OCI-LY1 (cell line): ENCODE data around the gene SACM1L.

Experiments
- H2AFZ ChIP-seq: fragments of 200-600 bp; sonication (generic), shearing (Covaris generic); 2 replicates; pipeline ENCODE4 v1.6.0; 2014; ENCODE audit warnings: antibody characterized with exemption, mild to moderate bottlenecking, low read length
- H3F3A ChIP-seq: fragments of 200-600 bp; sonication (generic), shearing (Covaris generic); 2 replicates; pipeline ENCODE4 v1.6.0; 2014; ENCODE audit warnings: mild to moderate bottlenecking, antibody characterized with exemption, low read length, moderate library complexity; ENCODE audit not compliant: insufficient read depth
- H3K27ac ChIP-seq: fragments of 200-600 bp; sonication (generic); 2 replicates; pipeline ENCODE4 v1.5.1; 2014; ENCODE audit warnings: low read length, mixed run types, mild to moderate bottlenecking, low read depth; ENCODE audit not compliant: poor library complexity, severe bottlenecking
- H3K27me3 ChIP-seq: fragments of 200-600 bp; sonication (generic); 2 replicates; pipeline ENCODE4 v1.6.0; 2014; ENCODE audit warnings: antibody characterized with exemption, mild to moderate bottlenecking, low read length, moderate library complexity; ENCODE audit not compliant: insufficient read depth
- H3K36me3 ChIP-seq: fragments of 200-600 bp; sonication (generic); 2 replicates; pipeline ENCODE4 v1.6.1; 2014; ENCODE audit warnings: mild to moderate bottlenecking, antibody characterized with exemption, low read length, moderate library complexity, mixed read lengths; ENCODE audit not compliant: insufficient read depth
- H3K4me1 ChIP-seq: fragments of 200-600 bp; sonication (generic); 2 replicates; pipeline ENCODE4 v1.5.1; 2014; ENCODE audit warnings: mild to moderate bottlenecking, low read length, moderate library complexity; ENCODE audit not compliant: insufficient read depth, severe bottlenecking
- H3K4me2 ChIP-seq: fragments of 200-600 bp; sonication (generic), shearing (Covaris generic); 2 replicates; pipeline ENCODE4 v1.6.1; 2014; ENCODE audit warnings: low read length
- H3K4me3 ChIP-seq: fragments of 200-600 bp; sonication (generic); 2 replicates; pipeline ENCODE4 v1.5.1; 2014; ENCODE audit warnings: low read length, low read depth, mild to moderate bottlenecking, mixed read lengths; ENCODE audit not compliant: poor library complexity, severe bottlenecking
- H3K79me2 ChIP-seq: fragments of 200-600 bp; shearing (Covaris generic); 2 replicates; pipeline ENCODE4 v1.6.1; 2016; ENCODE audit warnings: mixed run types, low read length, mixed read lengths; ENCODE audit not compliant: insufficient read depth
- H3K9ac ChIP-seq: fragments of 200-600 bp; sonication (generic), shearing (Covaris generic); 2 replicates; pipeline ENCODE4 v1.6.1; 2014; ENCODE audit warnings: mild to moderate bottlenecking, low read length, mixed read lengths
- H3K9me2 ChIP-seq: fragments of 200-600 bp; sonication (generic), shearing (Covaris generic); 2 replicates; pipeline ENCODE4 v1.6.1; 2014; ENCODE audit warnings: low read depth, mild to moderate bottlenecking, low read length, mixed read lengths
- H3K9me3 ChIP-seq: fragments of 200-600 bp; shearing (Covaris generic); 2 replicates; pipeline ENCODE4 v1.6.1; 2014; ENCODE audit warnings: low read length, mixed read lengths
- H4K20me1 ChIP-seq: fragments of 200-600 bp; sonication (generic), shearing (Covaris generic); 2 replicates; pipeline ENCODE4 v1.6.0; 2016; ENCODE audit warnings: mild to moderate bottlenecking, low read length; ENCODE audit not compliant: insufficient read depth
- CTCF ChIP-seq: fragments of 200-600 bp; sonication (generic), shearing (Covaris generic); IDR thresholded peaks from 2 replicates; pipeline ENCODE4 v1.5.1; 2017; ENCODE audit warnings: mild to moderate bottlenecking, antibody characterized with exemption, low read length, moderate library complexity, mixed read lengths
- EZH2 ChIP-seq: fragments of 200-600 bp; sonication (generic), shearing (Covaris generic); IDR thresholded peaks from 2 replicates; pipeline ENCODE4 v1.8.0; 2017; ENCODE audit warnings: borderline replicate concordance, mixed run types, mild to moderate bottlenecking, antibody characterized with exemption, low read length, moderate library complexity, mixed read lengths

SACM1L gene

GRCh38 chr3:45775571-45776300 is 86.5 kb downstream of the SACM1L start:
- Histone ChIP-seq H3F3A (no peaks in the 10 kb centered on the region), H3K4me2 (no peak overlapping the region), H3K27me3 (0 out of 2 replicates have a peak, but pooled peaks cover 9% of the 10 kb centered on the region), H3K27ac (no peak overlapping the region), H3K9me3 (no peaks in the 10 kb centered on the region), H3K36me3 (no peaks in the 10 kb centered on the region), H3K4me3 (no peak overlapping the region), H2AFZ (no peak overlapping the region), H3K79me2 (no peaks in the 10 kb centered on the region), H4K20me1 (no peaks in the 10 kb centered on the region), H3K4me1 (no peaks in the 10 kb centered on the region), H3K9ac (no peak overlapping the region), H3K9me2 (no peaks in the 10 kb centered on the region)
- no peak for TF ChIP-seq CTCF
- TF ChIP-seq EZH2: no peak

GRCh38 chr3:45776301-45776595 is 87.1 kb downstream of the SACM1L start:
- no peaks in the 10 kb centered on the region for H3K9me3 ChIP-seq
- TF ChIP-seq EZH2 (no peak), CTCF (no peak)
- no peak overlapping the region for H3K27ac ChIP-seq
- no peaks in the 10 kb centered on the region for H3K79me2 ChIP-seq
- H3K4me2 ChIP-seq: no peak overlapping the region
- no peaks in the 10 kb centered on the region for H3K4me1 ChIP-seq
- no peaks in the 10 kb centered on the region for H3K36me3 ChIP-seq
- H3K9me2 ChIP-seq: no peaks in the 10 kb centered on the region
- H4K20me1 ChIP-seq: no peaks in the 10 kb centered on the region
- no peak overlapping the region for H2AFZ ChIP-seq
- no peak overlapping the region for H3K9ac ChIP-seq
- H3K4me3 ChIP-seq: no peak overlapping the region
- 0 out of 2 replicates have a peak, but pooled peaks cover 9% of the 10 kb centered on the region for H3K27me3 ChIP-seq
- no peaks in the 10 kb centered on the region for H3F3A ChIP-seq

GRCh38 chr3:45776611-45777010 is 87.4 kb downstream of the SACM1L start:
- Histone ChIP-seq H3K9me2 (no peaks in the 10 kb centered on the region), H3K27ac (no peak overlapping the region), H3K4me1 (no peaks in the 10 kb centered on the region), H2AFZ (no peak overlapping the region), H3K4me2 (no peak overlapping the region), H3K79me2 (no peaks in the 10 kb centered on the region), H3K36me3 (no peaks in the 10 kb centered on the region), H3K4me3 (no peak overlapping the region), H4K20me1 (no peaks in the 10 kb centered on the region), H3K9me3 (no peaks in the 10 kb centered on the region), H3F3A (no peaks in the 10 kb centered on the region), H3K27me3 (0 out of 2 replicates have a peak, but pooled peaks cover 9% of the 10 kb centered on the region), H3K9ac (no peak overlapping the region)
- TF ChIP-seq CTCF: no peak
- TF ChIP-seq EZH2: no peak
